ENCODE measurements around the gene STAC3.

DNA sequence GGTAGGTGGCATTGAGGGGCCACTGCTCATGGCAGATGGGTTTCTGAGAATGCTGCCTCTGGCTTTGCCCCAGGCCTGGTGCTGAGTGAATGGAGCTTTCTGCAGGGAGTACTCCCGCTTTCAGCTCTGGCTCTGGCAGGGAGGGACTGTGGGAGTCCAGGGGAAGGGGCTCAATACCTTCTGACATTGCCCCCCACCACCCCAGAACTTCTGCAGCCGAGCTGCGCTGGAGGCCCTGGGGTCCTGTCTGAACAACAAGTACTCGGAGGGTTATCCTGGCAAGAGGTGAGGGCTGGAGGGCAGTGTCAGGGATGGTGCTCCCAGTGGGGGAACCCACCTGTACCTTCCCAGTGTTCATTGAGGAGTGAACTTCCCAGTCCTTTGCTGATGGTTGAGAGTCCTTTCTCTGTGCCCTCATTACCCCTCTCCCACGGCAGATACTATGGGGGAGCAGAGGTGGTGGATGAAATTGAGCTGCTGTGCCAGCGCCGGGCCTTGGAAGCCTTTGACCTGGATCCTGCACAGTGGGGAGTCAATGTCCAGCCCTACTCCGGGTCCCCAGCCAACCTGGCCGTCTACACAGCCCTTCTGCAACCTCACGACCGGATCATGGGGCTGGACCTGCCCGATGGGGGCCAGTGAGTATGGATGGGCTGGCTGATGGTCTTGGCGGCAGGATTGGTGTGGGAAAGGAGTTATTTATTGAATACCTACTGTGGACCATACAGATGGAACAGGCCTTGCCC lies 19.5 kb downstream of the STAC3 start:
- TF ChIP-seq, protein P1, sequence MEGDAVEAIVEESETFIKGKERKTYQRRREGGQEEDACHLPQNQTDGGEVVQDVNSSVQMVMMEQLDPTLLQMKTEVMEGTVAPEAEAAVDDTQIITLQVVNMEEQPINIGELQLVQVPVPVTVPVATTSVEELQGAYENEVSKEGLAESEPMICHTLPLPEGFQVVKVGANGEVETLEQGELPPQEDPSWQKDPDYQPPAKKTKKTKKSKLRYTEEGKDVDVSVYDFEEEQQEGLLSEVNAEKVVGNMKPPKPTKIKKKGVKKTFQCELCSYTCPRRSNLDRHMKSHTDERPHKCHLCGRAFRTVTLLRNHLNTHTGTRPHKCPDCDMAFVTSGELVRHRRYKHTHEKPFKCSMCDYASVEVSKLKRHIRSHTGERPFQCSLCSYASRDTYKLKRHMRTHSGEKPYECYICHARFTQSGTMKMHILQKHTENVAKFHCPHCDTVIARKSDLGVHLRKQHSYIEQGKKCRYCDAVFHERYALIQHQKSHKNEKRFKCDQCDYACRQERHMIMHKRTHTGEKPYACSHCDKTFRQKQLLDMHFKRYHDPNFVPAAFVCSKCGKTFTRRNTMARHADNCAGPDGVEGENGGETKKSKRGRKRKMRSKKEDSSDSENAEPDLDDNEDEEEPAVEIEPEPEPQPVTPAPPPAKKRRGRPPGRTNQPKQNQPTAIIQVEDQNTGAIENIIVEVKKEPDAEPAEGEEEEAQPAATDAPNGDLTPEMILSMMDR (IDR thresholded peaks at IDR 0.05): no peak
- TF ChIP-seq POLR2AphosphoS5 (IDR thresholded peaks at IDR 0.05; ENCODE audit: insufficient read depth in 1 of 2, low read depth in 1 of 2) (no peak), POLR2A (IDR thresholded peaks at IDR 0.05) (no peak)
